Measurements from ENCODE around the gene SHOX. TPM values are rescaled to one million over a fixed set of nuclear protein-coding genes. Genes with fewer than 3 reads are reported as not detected.

SHOX gene
- total and polyA plus RNA-seq, 2 experiments from 2014 or later: not detected

DNA sequence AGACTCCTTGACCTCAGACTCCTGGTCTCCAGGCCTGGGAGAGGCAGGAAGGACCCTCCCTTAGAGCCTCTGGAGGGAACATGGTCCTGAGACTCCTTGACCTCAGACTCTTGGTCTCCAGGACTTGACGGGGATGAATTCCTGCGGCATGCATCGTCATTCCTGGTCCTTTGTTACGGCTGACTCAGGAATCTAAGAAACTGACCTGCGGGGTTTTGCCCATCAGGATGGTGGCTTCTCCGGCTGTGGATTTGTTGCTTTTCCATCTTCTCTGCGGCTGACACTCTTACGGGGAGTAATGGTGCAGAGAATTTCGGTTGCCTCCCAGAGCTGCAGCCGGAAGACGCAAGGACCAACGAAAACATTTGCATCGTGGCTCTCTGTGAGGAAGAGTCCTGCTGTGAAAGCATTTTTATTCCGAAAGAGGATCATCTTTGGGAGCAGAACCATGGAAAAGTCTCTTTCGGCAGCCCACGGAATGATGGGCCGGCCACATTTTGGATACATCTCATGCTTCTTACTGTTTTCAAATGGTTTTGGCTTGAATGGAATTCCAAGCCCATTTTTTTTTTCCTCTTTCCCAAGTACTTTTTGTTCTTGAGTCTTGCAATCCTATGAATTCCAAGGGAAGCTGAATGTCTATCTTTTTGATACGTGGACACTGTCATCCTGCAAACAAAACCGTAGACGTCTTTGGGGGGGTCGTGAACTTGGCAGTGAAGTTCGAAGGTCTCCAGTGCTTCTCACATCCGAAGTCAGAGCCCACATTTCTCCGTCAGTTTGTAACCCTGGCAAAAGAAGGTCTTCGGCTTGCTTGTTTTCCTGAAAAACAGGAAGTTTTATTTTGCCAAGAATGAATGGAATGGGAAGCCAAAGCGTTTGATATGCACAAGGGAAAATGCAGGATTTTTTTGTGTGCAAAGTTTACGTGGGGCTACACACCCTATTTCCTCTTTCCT is 36.5 kb downstream of the SHOX start:
- Histone ChIP-seq H3K9me2 (ENCODE audit: insufficient read depth) (no peaks in the 10 kb centered on the region), H3K4me3 (no peak overlapping the region), H2AFZ (no peak overlapping the region), H3K27me3 (replicated peaks; ENCODE audit: insufficient read depth) (no peaks in the 10 kb centered on the region), H3K27ac (no peak overlapping the region), H3K9me3 (ENCODE audit: low read depth) (no peaks in the 10 kb centered on the region), H3K79me2 (ENCODE audit: insufficient read depth) (no peaks in the 10 kb centered on the region), H3K36me3 (ENCODE audit: low read depth) (no peaks in the 10 kb centered on the region), H3F3A (ENCODE audit: insufficient read depth) (no peaks in the 10 kb centered on the region), H4K20me1 (ENCODE audit: insufficient read depth) (no peaks in the 10 kb centered on the region), H3K4me1 (ENCODE audit: insufficient read depth) (no peaks in the 10 kb centered on the region), H3K4me2 (ENCODE audit: unreplicated experiment) (no peak overlapping the region), H3K9ac (no peak overlapping the region)
- in situ Hi-C loops (cut with MboI): no loop called here
- no peak for DNase-seq
- TF ChIP-seq EZH2 (IDR thresholded peaks at IDR 0.05; ENCODE audit: insufficient read depth, poor library complexity, severe bottlenecking) (no peak), EZH2phosphoT487 (IDR thresholded peaks at IDR 0.05; ENCODE audit: insufficient read depth, low read depth) (no peak)
- WGBS, 2 experiments (ENCODE audit: low coverage in 1 of 2, low lambda C conversion rate in 2 of 2, missing lambda C conversion rate in 2 of 2): 41 to 42% methylated on average over 27 of the region's 27 CpGs

GRCh38 chrX:670645-671044 is 40.1 kb downstream of the SHOX start:
- no peak for TF ChIP-seq EZH2 (IDR thresholded peaks at IDR 0.05; ENCODE audit: insufficient read depth, poor library complexity, severe bottlenecking)
- TF ChIP-seq EZH2phosphoT487 (IDR thresholded peaks at IDR 0.05; ENCODE audit: insufficient read depth, low read depth): no peak
- Histone ChIP-seq H3K79me2 (ENCODE audit: insufficient read depth) (no peaks in the 10 kb centered on the region), H3K4me1 (ENCODE audit: insufficient read depth) (no peaks in the 10 kb centered on the region), H4K20me1 (ENCODE audit: insufficient read depth) (no peaks in the 10 kb centered on the region), H3K9ac (no peak overlapping the region), H3K27ac (no peak overlapping the region), H2AFZ (no peak overlapping the region), H3K36me3 (ENCODE audit: low read depth) (no peaks in the 10 kb centered on the region), H3K4me3 (no peak overlapping the region), H3K9me2 (ENCODE audit: insufficient read depth) (no peaks in the 10 kb centered on the region), H3F3A (ENCODE audit: insufficient read depth) (no peaks in the 10 kb centered on the region), H3K9me3 (ENCODE audit: low read depth) (no peaks in the 10 kb centered on the region), H3K4me2 (ENCODE audit: unreplicated experiment) (no peak overlapping the region), H3K27me3 (replicated peaks; ENCODE audit: insufficient read depth) (no peaks in the 10 kb centered on the region)
- no peak for DNase-seq
- WGBS, 2 experiments (ENCODE audit: low coverage in 1 of 2, low lambda C conversion rate in 2 of 2, missing lambda C conversion rate in 2 of 2): 4 to 8% methylated on average over 13 of the region's 13 CpGs
- in situ Hi-C loops (cut with MboI): no loop called here

- in situ Hi-C loops (cut with MboI): no loop called here
- 45 to 54% methylated on average over 7 of the region's 7 CpGs for WGBS, 2 experiments (ENCODE audit: low coverage in 1 of 2, low lambda C conversion rate in 2 of 2, missing lambda C conversion rate in 2 of 2)
- DNase-seq: no peak
Observed at GRCh38 chrX:672931-673330, 42.3 kb downstream of the SHOX start.

DNA sequence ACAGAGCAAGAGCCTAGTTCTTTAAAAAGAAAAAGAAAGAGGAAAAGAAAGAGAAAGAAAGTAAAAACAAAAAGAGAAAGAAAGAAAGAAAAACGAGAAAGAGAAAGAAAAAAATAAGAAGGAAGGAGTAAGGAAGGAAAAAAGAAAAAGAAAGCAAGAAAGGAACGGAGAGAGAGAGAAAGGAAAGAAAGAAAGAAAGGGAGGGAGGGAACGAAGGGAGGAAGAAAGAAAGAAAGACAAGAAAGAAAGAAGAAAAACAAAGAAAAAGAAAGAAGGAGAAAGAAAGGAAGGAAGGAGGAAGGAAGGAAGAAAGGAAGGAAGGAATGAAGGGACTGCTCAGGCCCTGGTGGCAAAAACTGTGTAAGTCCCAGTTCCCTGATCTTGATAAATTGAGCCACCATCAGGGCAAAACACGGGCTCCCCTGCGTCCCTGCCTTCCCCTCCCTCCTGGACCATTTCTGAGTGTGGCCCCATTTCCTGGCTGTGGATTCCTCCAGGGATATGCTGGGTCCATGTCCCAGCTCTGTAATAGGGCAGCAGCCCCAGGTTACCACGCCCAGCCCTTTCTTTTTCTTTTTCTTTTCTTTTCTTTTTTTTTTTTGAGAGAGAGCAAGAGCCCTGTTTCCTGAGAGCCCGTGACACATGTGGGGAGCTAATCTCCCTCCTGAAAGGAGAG is 44.8 kb downstream of the SHOX start:
- Histone ChIP-seq H3F3A (ENCODE audit: insufficient read depth) (no peaks in the 10 kb centered on the region), H3K4me3 (no peak overlapping the region), H4K20me1 (ENCODE audit: insufficient read depth) (no peaks in the 10 kb centered on the region), H2AFZ (no peak overlapping the region), H3K9ac (no peak overlapping the region), H3K27ac (no peak overlapping the region), H3K79me2 (ENCODE audit: insufficient read depth) (no peaks in the 10 kb centered on the region), H3K27me3 (replicated peaks; ENCODE audit: insufficient read depth) (no peaks in the 10 kb centered on the region), H3K36me3 (ENCODE audit: low read depth) (no peaks in the 10 kb centered on the region), H3K9me2 (ENCODE audit: insufficient read depth) (no peaks in the 10 kb centered on the region), H3K9me3 (ENCODE audit: low read depth) (no peaks in the 10 kb centered on the region), H3K4me1 (ENCODE audit: insufficient read depth) (no peaks in the 10 kb centered on the region), H3K4me2 (ENCODE audit: unreplicated experiment) (no peak overlapping the region)
- WGBS, 2 experiments (ENCODE audit: low coverage in 1 of 2, low lambda C conversion rate in 2 of 2, missing lambda C conversion rate in 2 of 2): 5 to 36% methylated on average over 6 of the region's 7 CpGs
- TF ChIP-seq EZH2phosphoT487 (IDR thresholded peaks at IDR 0.05; ENCODE audit: insufficient read depth, low read depth): no peak
- TF ChIP-seq EZH2 (IDR thresholded peaks at IDR 0.05; ENCODE audit: insufficient read depth, poor library complexity, severe bottlenecking): no peak
- no peak for DNase-seq
- in situ Hi-C loops (cut with MboI): no loop called here

More at GRCh38 chrX:672931-673330, 42.3 kb downstream of the SHOX start:
- Histone ChIP-seq H3K79me2 (ENCODE audit: insufficient read depth) (no peaks in the 10 kb centered on the region), H3K27ac (no peak overlapping the region), H3K4me2 (ENCODE audit: unreplicated experiment) (no peak overlapping the region), H3K4me1 (ENCODE audit: insufficient read depth) (no peaks in the 10 kb centered on the region), H3K27me3 (replicated peaks; ENCODE audit: insufficient read depth) (no peaks in the 10 kb centered on the region), H3K36me3 (ENCODE audit: low read depth) (no peaks in the 10 kb centered on the region), H4K20me1 (ENCODE audit: insufficient read depth) (no peaks in the 10 kb centered on the region), H3K9me2 (ENCODE audit: insufficient read depth) (no peaks in the 10 kb centered on the region), H3K9me3 (ENCODE audit: low read depth) (no peaks in the 10 kb centered on the region), H3K4me3 (no peak overlapping the region), H2AFZ (no peak overlapping the region), H3F3A (ENCODE audit: insufficient read depth) (no peaks in the 10 kb centered on the region), H3K9ac (no peak overlapping the region)
- TF ChIP-seq EZH2phosphoT487 (IDR thresholded peaks at IDR 0.05; ENCODE audit: insufficient read depth, low read depth): no peak
- no peak for TF ChIP-seq EZH2 (IDR thresholded peaks at IDR 0.05; ENCODE audit: insufficient read depth, poor library complexity, severe bottlenecking)
